Peyer's patch (tissue), 4 donors: ENCODE results near the gene KCNK5.

Experiments
- POLR2A ChIP-seq, 2 donors: fragments of 450-650 bp; IDR thresholded peaks; one replicate each; pipeline ENCODE4 v1.5.1; 2017; ENCODE audit warnings: antibody characterized with exemption in 2 of 2, mild to moderate bottlenecking in 2 of 2, moderate library complexity in 2 of 2
- TF ChIP-seq, protein P1 (sequence below), 6 experiments: fragments of 450-650 bp in 4 of 6; fragments of 200-600 bp in 2 of 6; sonication (generic) in 1 of 6; IDR thresholded peaks; one replicate each; pipeline ENCODE4 v1.5.1; 2017 to 2019; ENCODE audit warnings: antibody characterized with exemption in 6 of 6, mild to moderate bottlenecking in 3 of 6, moderate library complexity in 1 of 6

DNA sequence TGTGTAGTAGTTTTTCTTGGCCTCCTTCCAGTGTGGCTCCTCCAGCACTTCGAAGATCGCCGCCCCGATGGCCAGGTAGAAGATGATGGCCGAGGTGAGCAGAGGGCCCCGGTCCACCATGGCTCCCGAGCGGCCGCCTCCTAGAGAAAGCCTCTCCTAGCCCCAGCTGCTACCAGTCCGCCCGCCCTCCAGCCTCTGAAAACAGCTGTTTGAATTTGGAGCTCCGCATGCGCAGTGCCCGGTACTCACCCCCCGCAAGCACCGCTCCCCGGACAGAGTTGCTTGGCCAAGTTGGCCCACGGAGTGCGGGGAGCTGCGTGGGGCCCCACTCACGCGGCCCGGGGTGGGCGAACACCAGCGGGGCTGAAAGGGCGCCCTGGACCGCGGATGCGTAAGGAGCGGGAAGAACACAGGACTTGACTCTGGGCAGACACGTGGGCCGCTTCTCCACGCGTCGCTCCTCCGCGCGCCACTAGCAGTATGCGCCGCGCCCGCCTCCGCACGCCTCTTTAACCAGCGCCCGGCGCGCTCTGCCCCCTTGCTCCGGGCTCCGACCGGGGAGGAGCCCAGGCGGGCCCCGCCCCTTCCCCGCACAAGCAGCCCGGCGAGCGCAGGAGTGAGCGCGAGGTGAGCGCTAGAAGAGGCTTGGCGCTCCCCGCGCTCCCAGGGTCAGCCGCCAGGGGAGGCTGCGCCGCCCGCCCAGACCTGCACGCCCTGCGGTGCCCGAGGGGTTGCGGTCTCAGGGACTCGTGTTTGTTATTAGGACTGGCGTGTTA, at the start of gene KCNK5:
- TF ChIP-seq, protein P1, sequence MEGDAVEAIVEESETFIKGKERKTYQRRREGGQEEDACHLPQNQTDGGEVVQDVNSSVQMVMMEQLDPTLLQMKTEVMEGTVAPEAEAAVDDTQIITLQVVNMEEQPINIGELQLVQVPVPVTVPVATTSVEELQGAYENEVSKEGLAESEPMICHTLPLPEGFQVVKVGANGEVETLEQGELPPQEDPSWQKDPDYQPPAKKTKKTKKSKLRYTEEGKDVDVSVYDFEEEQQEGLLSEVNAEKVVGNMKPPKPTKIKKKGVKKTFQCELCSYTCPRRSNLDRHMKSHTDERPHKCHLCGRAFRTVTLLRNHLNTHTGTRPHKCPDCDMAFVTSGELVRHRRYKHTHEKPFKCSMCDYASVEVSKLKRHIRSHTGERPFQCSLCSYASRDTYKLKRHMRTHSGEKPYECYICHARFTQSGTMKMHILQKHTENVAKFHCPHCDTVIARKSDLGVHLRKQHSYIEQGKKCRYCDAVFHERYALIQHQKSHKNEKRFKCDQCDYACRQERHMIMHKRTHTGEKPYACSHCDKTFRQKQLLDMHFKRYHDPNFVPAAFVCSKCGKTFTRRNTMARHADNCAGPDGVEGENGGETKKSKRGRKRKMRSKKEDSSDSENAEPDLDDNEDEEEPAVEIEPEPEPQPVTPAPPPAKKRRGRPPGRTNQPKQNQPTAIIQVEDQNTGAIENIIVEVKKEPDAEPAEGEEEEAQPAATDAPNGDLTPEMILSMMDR (IDR thresholded peaks at IDR 0.05) = peak; percentile 9 to 98 (median 79)
- peak; percentile 94 to 98 for TF ChIP-seq POLR2A (IDR thresholded peaks at IDR 0.05)
